Effector memory CD4-positive, alpha-beta T cell (primary cell): ENCODE data around the gene MINDY4.

Experiments used
- DNase-seq, 3 donors: peaks; one replicate each; pipeline ENCODE4 v3.0.0-alpha.2; 2020
- H3K27ac ChIP-seq: 2 replicates; pipeline ENCODE4 v1.7.0; 2013; ENCODE audit warnings: mild to moderate bottlenecking, low read length, moderate library complexity; ENCODE audit not compliant: insufficient read depth, poor library complexity, severe bottlenecking
- H3K27me3 ChIP-seq: replicated peaks from 2 replicates; pipeline ENCODE4 v1.7.0; 2013; ENCODE audit warnings: mild to moderate bottlenecking, low read length; ENCODE audit not compliant: insufficient read depth, control insufficient read depth, poor library complexity, severe bottlenecking
- H3K36me3 ChIP-seq: 2 replicates; pipeline ENCODE4 v1.7.0; 2013; ENCODE audit warnings: mild to moderate bottlenecking, low read length, moderate library complexity; ENCODE audit not compliant: control insufficient read depth, insufficient read depth
- H3K4me1 ChIP-seq: 2 replicates; pipeline ENCODE4 v1.7.0; 2013; ENCODE audit warnings: low read length, mild to moderate bottlenecking; ENCODE audit not compliant: control insufficient read depth, insufficient read depth, poor library complexity, severe bottlenecking
- H3K4me3 ChIP-seq: 2 replicates; pipeline ENCODE4 v1.7.0; 2013; ENCODE audit warnings: low read length, low read depth, mild to moderate bottlenecking; ENCODE audit not compliant: insufficient read depth, poor library complexity, severe bottlenecking
- H3K9me3 ChIP-seq: 2 replicates; pipeline ENCODE4 v1.7.0; 2013; ENCODE audit warnings: mild to moderate bottlenecking, low read length, moderate library complexity; ENCODE audit not compliant: control insufficient read depth

MINDY4 gene

DNA sequence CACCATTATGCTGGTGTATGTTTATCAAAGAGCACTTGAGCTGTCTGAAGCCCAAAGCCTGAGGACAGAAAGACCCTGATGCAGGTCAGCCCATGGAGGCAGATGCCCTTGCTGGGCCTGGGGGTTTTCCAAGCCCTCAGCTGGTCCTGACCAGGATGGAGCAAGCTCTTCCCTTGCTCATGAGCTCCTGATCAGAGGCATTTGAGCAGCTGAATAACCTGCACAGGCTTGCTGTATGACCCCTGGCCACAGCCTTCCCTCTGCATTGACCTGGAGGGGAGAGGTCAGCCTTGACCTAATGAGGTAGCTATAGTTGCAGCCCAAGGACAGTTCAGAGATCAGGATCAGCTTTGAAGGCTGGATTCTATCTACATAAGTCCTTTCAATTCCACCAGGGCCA lies 153.4 kb downstream of the MINDY4 start:
- Histone ChIP-seq H3K4me1 (no peaks in the 10 kb centered on the region), H3K9me3 (no peaks in the 10 kb centered on the region), H3K27me3 (no peaks in the 10 kb centered on the region), H3K4me3 (no peak overlapping the region), H3K27ac (no peak overlapping the region), H3K36me3 (no peaks in the 10 kb centered on the region)
- no peak for DNase-seq

DNA sequence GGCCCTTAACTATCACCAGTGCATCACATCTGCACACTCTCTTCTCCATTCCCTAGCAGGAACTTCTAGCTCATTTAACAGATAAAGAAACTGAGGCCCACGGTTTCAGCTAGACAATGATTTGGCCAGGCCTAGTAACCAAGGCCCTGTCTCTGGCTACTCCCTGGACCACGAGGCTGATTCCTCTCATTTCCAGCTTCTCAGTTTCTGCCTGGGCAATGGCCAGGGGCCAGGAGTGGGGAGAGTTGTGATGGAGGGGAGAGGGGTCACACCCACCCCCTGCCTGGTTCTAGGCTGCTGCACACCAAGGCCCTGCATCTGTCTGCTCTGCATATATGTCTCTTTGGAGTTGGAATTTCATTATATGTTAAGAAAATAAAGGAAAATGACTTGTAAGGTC lies 153.9 kb downstream of the MINDY4 start:
- Histone ChIP-seq H3K27me3 (peaks cover 2% of the 10 kb centered on the region), H3K36me3 (no peaks in the 10 kb centered on the region), H3K4me3 (no peak overlapping the region), H3K4me1 (no peaks in the 10 kb centered on the region), H3K27ac (no peak overlapping the region), H3K9me3 (no peaks in the 10 kb centered on the region)
- no peak for DNase-seq

DNA sequence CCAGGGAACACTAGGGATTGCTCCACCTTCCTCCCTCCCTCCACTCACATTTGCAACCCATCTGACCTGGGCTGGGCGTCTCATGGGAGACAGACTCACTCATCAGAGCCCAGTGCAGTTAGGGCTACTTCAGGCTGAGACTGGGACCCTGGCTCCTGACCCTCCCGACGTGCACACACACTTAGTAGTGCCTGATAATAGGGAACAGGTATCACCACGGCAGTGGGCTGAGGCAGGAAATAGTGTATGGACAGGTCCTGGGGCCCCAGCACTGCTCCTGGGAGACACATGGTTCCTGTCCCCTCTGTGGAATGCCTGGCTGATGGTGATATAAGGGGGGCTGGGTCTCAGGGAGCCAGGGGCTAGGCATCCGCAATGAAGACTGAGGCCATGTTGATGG lies 154.7 kb downstream of the MINDY4 start:
- no peak overlapping the region for H3K4me3 ChIP-seq
- no peaks in the 10 kb centered on the region for H3K4me1 ChIP-seq
- peaks cover 2% of the 10 kb centered on the region for H3K27me3 ChIP-seq
- DNase-seq = no peak
- no peak overlapping the region for H3K27ac ChIP-seq
- H3K9me3 ChIP-seq = no peaks in the 10 kb centered on the region
- H3K36me3 ChIP-seq = no peaks in the 10 kb centered on the region

DNA sequence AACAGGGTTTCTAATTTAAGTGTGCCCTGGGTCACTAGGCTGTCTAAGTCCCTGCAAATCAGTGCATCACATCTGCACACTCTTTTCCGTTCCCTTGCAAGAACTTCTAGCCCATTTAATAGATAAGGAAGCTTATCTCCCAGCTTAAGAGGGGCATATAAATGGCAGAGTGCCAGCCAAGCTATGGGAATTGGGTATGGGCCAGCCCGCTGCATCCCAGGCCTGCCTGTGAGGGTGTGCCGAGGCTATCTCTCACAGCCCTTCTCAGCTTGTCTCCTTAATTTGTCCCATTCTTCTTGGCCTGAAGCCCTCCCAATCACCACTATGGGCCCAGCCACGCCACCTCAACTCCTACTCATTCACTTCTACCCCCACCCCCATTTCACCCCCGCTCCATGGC lies 155.1 kb downstream of the MINDY4 start:
- Histone ChIP-seq H3K9me3 (no peaks in the 10 kb centered on the region), H3K4me1 (no peaks in the 10 kb centered on the region), H3K27ac (no peak overlapping the region), H3K36me3 (no peaks in the 10 kb centered on the region), H3K4me3 (no peak overlapping the region), H3K27me3 (peaks cover 2% of the 10 kb centered on the region)
- DNase-seq = no peak

DNA sequence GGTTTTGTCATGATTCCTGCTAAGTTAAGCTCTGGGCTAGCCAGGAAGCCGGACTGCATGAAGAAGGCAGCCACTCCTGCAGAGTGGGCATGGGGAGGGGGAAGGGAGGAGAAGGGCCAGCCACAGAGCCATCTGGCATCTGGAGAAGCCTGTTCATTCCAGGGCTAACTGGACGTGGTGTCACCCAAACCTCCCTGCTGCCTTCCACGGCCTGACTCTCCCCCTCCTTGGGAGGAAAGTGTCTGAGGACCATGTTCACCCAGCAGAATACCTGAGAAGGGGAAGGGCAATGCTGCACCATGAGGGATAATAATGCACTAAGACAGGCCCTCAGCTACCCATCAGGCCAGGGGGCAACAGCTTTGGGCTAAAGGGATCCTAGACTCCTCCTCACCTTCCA lies 155.8 kb downstream of the MINDY4 start:
- Histone ChIP-seq H3K27me3 (peaks cover 2% of the 10 kb centered on the region), H3K4me1 (no peaks in the 10 kb centered on the region), H3K4me3 (no peak overlapping the region), H3K36me3 (no peaks in the 10 kb centered on the region), H3K27ac (no peak overlapping the region), H3K9me3 (no peaks in the 10 kb centered on the region)
- DNase-seq = no peak

DNA sequence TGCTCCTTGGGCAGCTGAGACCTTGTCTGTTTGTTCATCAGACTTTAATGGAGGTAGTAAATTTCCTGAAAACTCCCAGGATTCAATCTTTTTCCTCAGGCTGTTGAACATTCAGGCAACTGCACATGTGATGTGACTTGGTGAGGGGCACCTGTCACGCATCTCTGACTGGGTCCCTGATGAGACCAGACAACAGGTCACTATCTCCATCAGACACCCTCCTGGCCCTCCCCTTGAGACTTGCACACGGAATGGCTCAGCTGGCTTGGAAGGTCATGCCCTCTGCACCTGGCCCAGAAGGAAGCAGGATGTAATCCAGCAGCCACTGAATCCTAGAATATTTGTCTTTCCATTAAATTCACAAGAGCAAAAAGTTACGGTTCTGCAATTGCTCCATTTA lies 156.3 kb downstream of the MINDY4 start:
- DNase-seq = no peak
- H3K27ac ChIP-seq = no peak overlapping the region
- no peaks in the 10 kb centered on the region for H3K4me1 ChIP-seq
- H3K36me3 ChIP-seq = no peaks in the 10 kb centered on the region
- no peaks in the 10 kb centered on the region for H3K9me3 ChIP-seq
- H3K4me3 ChIP-seq = no peak overlapping the region
- H3K27me3 ChIP-seq = peaks cover 2% of the 10 kb centered on the region

DNA sequence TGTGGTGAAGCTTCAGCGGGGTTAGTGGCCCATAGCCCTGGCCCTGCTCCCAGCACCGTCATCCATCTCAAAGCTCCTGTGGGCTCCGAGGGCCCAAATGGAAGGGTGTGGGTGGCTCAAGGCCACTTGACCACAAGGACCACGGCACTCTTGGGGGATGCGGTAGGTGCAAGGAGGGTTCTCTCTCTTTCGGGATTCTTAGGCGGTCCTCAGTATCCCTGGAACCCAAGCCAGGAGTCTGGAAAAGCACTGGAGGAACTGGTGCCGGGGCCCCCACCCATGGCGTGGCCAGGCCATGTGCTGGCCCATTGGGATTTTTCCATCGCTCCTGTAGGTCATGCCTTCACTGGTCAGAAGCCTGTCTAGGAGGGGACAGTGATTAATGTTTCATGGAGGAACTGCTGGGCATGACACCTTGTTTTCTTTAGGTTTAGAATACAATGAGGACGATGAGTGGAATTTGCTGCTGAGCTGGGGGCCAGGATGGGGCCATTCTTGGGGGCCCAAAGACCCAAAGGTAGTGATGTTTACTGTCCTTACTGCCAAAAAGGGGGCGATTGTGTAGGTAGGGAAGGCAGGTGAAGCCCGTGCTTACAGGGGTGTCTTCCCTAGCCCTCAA lies 157.1 kb downstream of the MINDY4 start:
- Histone ChIP-seq H3K4me1 (no peaks in the 10 kb centered on the region), H3K27ac (no peak overlapping the region), H3K27me3 (peaks cover 2% of the 10 kb centered on the region), H3K4me3 (no peak overlapping the region), H3K9me3 (no peaks in the 10 kb centered on the region), H3K36me3 (no peaks in the 10 kb centered on the region)
- no peak for DNase-seq

DNA sequence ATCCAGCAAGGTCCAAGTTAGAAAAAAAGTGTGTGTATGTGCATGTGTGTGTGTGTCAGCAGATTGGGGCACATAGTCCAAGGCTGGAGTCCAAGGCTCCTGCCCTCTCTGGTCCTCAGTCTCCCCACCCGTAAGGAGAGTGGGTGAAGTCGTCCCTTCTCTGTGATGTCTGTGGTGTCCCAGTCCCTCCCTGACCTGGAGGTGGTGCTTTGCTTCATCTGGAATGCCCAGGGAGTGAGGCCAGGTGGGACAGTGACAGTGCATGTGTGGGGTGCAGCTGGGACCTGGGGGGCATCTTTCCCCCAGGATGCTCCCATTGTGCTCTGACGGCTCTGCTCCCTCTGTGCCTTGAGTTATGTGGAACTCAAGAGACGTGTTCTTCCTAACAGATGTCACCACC lies 158.5 kb downstream of the MINDY4 start:
- Histone ChIP-seq H3K4me1 (no peaks in the 10 kb centered on the region), H3K9me3 (no peaks in the 10 kb centered on the region), H3K27ac (no peak overlapping the region), H3K36me3 (no peaks in the 10 kb centered on the region), H3K27me3 (peaks cover 2% of the 10 kb centered on the region), H3K4me3 (no peak overlapping the region)
- DNase-seq = no peak

DNA sequence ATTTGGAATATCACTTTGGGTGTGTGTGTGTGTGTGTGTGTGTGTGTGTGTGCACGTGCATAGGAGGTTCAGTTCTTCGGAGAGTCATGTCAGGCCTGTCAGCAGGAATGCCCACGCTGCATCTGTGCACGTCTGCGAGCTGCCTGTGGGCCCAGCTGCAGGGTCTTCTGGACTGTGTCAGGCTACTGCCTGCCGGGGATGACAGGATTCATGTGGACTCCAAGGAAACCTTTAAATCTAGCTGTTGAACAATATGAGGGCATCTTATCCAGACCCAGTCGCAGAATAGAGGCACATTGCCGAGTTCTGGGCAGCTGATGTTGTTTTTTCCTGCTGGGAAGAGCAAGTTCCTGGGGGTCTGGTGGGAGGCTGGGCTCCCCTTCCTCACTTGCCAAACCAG lies 159.4 kb downstream of the MINDY4 start:
- peaks cover 2% of the 10 kb centered on the region for H3K27me3 ChIP-seq

DNA sequence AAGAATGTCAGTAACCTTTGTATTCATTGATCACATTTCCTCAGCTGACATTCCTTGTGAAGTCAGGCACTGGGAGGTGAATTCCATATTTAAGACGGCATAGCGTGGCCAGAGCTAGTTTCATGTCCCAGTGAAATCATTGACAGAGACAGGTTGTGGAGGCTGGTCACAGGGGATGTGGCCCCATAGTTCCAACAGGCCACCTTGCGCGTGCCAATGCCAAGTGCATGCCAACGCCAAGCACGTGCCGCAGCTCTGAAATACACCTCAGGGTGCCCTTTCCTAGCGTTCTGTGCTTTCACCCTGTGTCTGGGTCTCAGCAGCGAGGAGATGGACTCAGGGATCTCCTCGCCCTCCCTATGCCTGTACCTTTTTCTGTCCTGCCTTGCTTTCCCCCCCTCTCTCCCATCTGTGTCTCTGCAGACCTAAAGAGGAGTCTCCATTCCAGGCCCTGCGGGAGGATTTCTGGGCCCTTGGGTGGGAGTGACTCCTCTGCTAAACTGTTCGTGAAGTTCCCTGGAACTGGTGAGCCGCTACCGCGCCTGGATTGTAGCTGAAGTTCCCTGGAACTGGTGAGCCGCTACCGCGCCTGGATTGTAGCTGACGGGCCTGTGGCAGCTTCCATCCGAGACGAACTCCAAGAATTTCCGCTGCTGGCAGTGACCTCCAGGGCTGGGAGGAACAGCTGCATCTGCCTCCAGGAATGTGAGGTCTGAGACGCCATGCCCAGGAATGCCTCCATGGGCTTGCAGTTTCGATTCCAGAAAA lies 160.1 kb downstream of the MINDY4 start:
- H3K27ac ChIP-seq = no peak overlapping the region
- H3K9me3 ChIP-seq = no peaks in the 10 kb centered on the region
- H3K27me3 ChIP-seq = peaks cover 2% of the 10 kb centered on the region
- H3K4me3 ChIP-seq = no peak overlapping the region
- no peak for DNase-seq
- no peaks in the 10 kb centered on the region for H3K36me3 ChIP-seq
- H3K4me1 ChIP-seq = no peaks in the 10 kb centered on the region

More for the DNA sequence above, 159.4 kb downstream of the MINDY4 start:
- Histone ChIP-seq H3K9me3 (no peaks in the 10 kb centered on the region), H3K4me1 (no peaks in the 10 kb centered on the region), H3K27ac (no peak overlapping the region), H3K36me3 (no peaks in the 10 kb centered on the region), H3K4me3 (no peak overlapping the region)
- DNase-seq = no peak
